ENCODE measurements around the gene PARVB. TPM values are rescaled to one million over a fixed set of nuclear protein-coding genes. Genes with fewer than 3 reads are reported as not detected.

Gene PARVB
- total and polyA plus RNA-seq, 10 of the 15 experiments (the other 5 are each of a cell fraction or from before 2014, with no cell fraction given) = 5.2 to 264 (median 76.0) TPM

GRCh38 chr22:43988960-43989359 lies 35.1 kb upstream of the PARVB start:
- ChIA-PET CTCF (interaction anchor here (3.7 to 11.6 kb wide), 2 partner anchors 96 to 97 kb away, joined by 27 to 499 read pairs; no protein-coding TSS in a partner anchor), SMC1A (ENCODE audit: uncharacterized antibody, unreplicated experiment) (interaction anchor here (3.5 kb wide), 1 partner anchor 98 kb away, joined by 22 read pairs; no protein-coding TSS in a partner anchor), POLR2A (no interaction called here), RAD21 (ENCODE audit: unreplicated experiment) (no interaction called here)
- intact Hi-C loops (cut with micrococcal nuclease; ENCODE audit: unreplicated experiment) = no loop called here
- in situ Hi-C loops (cut with MboI) = no loop called here
- TF ChIP-seq FOXM1 (IDR thresholded peaks at IDR 0.05; ENCODE audit: low read depth, low read length) = no peak
- TF ChIP-seq ATF3 (IDR thresholded peaks at IDR 0.05; ENCODE audit: borderline replicate concordance, extremely low read depth, low read depth, low read length) = no peak
- no peak for TF ChIP-seq PKNOX1 (IDR thresholded peaks at IDR 0.05)
- TF ChIP-seq ASH2L (IDR thresholded peaks at IDR 0.05; ENCODE audit: borderline replicate concordance, low read depth) = no peak
- no peak for TF ChIP-seq RAD51 (IDR thresholded peaks at IDR 0.05)
- TF ChIP-seq CEBPZ (IDR thresholded peaks at IDR 0.05; ENCODE audit: low read depth, low read length) = no peak
- TF ChIP-seq SREBF2 (IDR thresholded peaks at IDR 0.05; ENCODE audit: low read length) = no peak
- no peak for TF ChIP-seq NFYB (IDR thresholded peaks at IDR 0.05; ENCODE audit: insufficient read depth, low read depth, low read length)
- TF ChIP-seq PAX5 (IDR thresholded peaks at IDR 0.05; ENCODE audit: borderline replicate concordance, low read depth, low read length) = no peak
- TF ChIP-seq NR2C1 (IDR thresholded peaks at IDR 0.05) = no peak
- no peak for TF ChIP-seq EED (IDR thresholded peaks at IDR 0.05; ENCODE audit: low read depth)
- TF ChIP-seq GATAD2B (conservative IDR thresholded peaks at IDR 0.05; ENCODE audit: low read depth) = no peak
- DNase-seq (ENCODE audit: low read depth, low spot score) (no peak), FAIRE-seq (no peak), ATAC-seq (no peak)
- Histone ChIP-seq H4K20me1 (ENCODE audit: control insufficient read depth, insufficient read depth) (no peaks in the 10 kb centered on the region; the same call in 1 of the 2 replicates), H3K4me1 (ENCODE audit: control insufficient read depth, insufficient read depth, low read length) (no peaks in the 10 kb centered on the region), H3K9me3 (replicated peaks; ENCODE audit: control insufficient read depth, insufficient read depth, low read length) (no peaks in the 10 kb centered on the region), H3K27me3 (replicated peaks in 1 of 2; ENCODE audit: control insufficient read depth in 2 of 2, insufficient read depth in 2 of 2, low read length in 1 of 2) (no peaks in the 10 kb centered on the region), H2AFZ (ENCODE audit: control insufficient read depth, low read depth, low read length) (no peak overlapping the region), H3K4me2 (ENCODE audit: control insufficient read depth, insufficient read depth) (no peak overlapping the region), H3K9ac (ENCODE audit: control insufficient read depth, insufficient read depth, low read length) (no peak overlapping the region), H3K36me3 (ENCODE audit: control insufficient read depth in 2 of 2, insufficient read depth in 2 of 2, low read length in 1 of 2) (peaks cover 18 to 37% of the 10 kb centered on the region in 2 experiments; a peak in 3 of 4 replicates), H3K27ac (ENCODE audit: control insufficient read depth, insufficient read depth) (no peak overlapping the region), H3K4me3 (no peak overlapping the region), H3K79me2 (ENCODE audit: control insufficient read depth, insufficient read depth, low read length) (no peaks in the 10 kb centered on the region)
- 95% methylated on average over 10 of the region's 10 CpGs for WGBS (ENCODE audit: insufficient coverage, insufficient replicate concordance, low lambda C conversion rate, missing lambda C conversion rate)
- BruUV-seq (replicated peaks) = no TSS peak

Measured in GM12878 (cell line).